Omental fat pad (tissue), 4 donors: ENCODE data around the gene RPP14. TPM values are rescaled to one million over a fixed set of nuclear protein-coding genes. Genes with fewer than 3 reads are reported as not detected.

Source experiments
- ATAC-seq: fragments of 150-250 bp; one replicate; pipeline ENCODE4 v1.9.1; 2016; ENCODE audit warnings: mild to moderate bottlenecking, moderate library complexity; ENCODE audit not compliant: low FRiP score
- DNase-seq: peaks from one replicate; pipeline ENCODE4 v3.0.0-alpha.2; 2019; ENCODE audit warnings: low spot score
- total RNA-seq, 4 donors: library from RNA; depleted of rRNA; stranded (reverse); fragments of >200 nt; gene quantifications; one replicate each; pipeline ENCODE4 v1.1.0, GENCODE V29; 2016
- TF ChIP-seq, protein P1 (sequence below), 3 donors: fragments of 450-650 bp; IDR thresholded peaks; one replicate each; pipeline ENCODE4 v1.5.1; 2016 to 2017; ENCODE audit warnings: antibody characterized with exemption in 3 of 3, mild to moderate bottlenecking in 3 of 3, moderate library complexity in 2 of 3

RPP14 gene
- total RNA-seq, 4 donors from 2014 or later = 8.1 to 12.5 (median 8.8) TPM

- DNase-seq (no peak), ATAC-seq (no peak)
- TF ChIP-seq, protein P1, sequence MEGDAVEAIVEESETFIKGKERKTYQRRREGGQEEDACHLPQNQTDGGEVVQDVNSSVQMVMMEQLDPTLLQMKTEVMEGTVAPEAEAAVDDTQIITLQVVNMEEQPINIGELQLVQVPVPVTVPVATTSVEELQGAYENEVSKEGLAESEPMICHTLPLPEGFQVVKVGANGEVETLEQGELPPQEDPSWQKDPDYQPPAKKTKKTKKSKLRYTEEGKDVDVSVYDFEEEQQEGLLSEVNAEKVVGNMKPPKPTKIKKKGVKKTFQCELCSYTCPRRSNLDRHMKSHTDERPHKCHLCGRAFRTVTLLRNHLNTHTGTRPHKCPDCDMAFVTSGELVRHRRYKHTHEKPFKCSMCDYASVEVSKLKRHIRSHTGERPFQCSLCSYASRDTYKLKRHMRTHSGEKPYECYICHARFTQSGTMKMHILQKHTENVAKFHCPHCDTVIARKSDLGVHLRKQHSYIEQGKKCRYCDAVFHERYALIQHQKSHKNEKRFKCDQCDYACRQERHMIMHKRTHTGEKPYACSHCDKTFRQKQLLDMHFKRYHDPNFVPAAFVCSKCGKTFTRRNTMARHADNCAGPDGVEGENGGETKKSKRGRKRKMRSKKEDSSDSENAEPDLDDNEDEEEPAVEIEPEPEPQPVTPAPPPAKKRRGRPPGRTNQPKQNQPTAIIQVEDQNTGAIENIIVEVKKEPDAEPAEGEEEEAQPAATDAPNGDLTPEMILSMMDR (IDR thresholded peaks at IDR 0.05) = no peak
These were observed 44.0 kb downstream of the RPP14 start for GRCh38 chr3:58349792-58350626.

GRCh38 chr3:58350627-58351013 lies 44.6 kb downstream of the RPP14 start:
- TF ChIP-seq, protein P1 (IDR thresholded peaks at IDR 0.05) = no peak
- DNase-seq = no peak
- ATAC-seq = no peak

DNA sequence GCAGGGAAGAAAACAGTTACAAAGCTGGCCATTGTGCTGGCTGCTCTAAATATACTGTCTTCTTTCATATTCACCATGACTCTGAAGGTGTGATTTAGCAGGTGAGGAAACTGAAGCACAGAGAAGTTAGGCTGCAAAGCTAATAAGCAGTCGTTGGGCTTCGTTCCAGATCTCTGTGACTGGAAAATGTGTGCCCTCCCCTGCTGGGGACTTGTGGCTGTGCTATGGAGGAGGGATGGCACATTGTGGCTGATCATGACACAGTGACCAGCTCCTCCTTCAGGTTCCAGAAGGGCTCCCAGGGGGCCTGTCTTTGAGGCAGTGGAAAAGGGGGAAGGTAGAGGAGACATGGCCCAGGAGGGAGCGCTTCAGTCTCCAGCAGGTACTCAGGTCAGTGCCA lies 45.9 kb downstream of the RPP14 start:
- DNase-seq = no peak
- TF ChIP-seq, protein P1 (IDR thresholded peaks at IDR 0.05) = no peak
- peak; percentile 28 for ATAC-seq

DNA sequence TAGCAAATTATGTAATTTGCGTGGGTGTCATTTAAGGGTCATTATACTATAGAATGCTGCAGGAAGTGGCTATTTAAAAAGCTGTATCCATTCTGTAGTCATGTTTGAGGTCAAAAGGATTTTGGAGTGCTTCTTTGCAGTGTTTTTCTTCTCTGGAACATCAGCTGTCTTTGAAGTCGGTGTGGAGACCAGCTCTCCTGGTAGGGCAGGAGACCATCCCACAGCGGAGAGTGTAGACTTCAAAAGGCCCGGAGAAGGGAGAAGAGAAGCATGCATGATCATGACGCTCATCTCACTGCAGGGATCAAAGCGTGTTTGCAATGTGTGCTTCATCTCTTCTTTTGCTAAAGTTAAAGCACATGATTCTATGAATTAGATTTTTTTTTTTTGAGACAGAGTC lies 46.6 kb downstream of the RPP14 start:
- TF ChIP-seq, protein P1 (IDR thresholded peaks at IDR 0.05) = no peak
- DNase-seq (no peak), ATAC-seq (no peak)

DNA sequence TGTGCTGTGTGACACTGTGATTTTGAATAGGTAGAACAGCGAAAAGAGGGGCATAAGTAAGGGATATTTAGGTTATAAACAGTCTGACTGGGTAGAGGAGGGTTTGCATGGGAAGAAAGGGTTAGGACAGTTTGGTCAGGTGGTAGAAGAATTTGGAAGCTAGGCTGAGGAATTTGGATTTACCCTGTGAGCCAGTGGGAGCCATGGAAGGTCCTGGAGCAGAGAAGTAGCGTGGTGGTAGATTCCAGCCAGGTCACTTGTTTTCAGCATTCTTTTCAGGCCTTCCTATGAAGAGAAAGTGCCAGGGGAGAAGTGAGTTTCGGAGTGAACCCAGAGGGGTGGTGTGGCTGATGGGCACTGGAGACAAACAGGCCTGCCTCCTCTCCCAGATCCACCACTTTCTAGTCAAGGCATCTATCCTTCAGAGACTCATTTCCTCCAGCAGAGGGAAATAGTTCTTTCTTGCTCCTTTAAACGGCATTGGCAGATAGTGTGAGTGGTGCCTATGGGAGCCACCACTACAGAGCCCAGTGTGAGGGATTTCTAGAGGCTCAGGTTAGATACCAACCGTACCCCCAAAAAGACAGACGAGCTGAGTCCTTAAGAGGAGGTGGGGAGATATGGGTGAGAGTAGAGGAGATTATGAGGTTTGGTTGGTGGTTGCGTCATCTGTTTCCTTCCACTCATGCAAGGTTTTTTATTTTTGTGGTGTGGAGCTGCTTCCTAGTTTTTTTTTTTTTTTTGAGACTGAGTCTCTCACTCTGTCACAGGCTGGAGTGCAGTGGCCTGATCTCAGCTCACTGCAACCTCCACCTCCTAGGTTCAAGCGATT lies 47.9 kb downstream of the RPP14 start:
- DNase-seq (no peak), ATAC-seq (no peak)
- TF ChIP-seq, protein P1 (IDR thresholded peaks at IDR 0.05) = no peak

- DNase-seq (no peak), ATAC-seq (no peak)
- TF ChIP-seq, protein P1 (IDR thresholded peaks at IDR 0.05) = no peak
These were observed 49.1 kb downstream of the RPP14 start for GRCh38 chr3:58355179-58355578.
